NCI-H1092 treated with DMSO at 0.1 percent for 48 hours (cell line): ENCODE data around the gene BAZ2A.
"Not testable (repeated sequence)": the region's sequence is repeated elsewhere in the genome, so short reads cannot be mapped to it uniquely, and the experiment has no call there.

Experiments
- DNase-seq: peaks from one replicate; lab custom pipeline; 2025; lab: John Stamatoyannopoulos, UW

BAZ2A gene

DNA sequence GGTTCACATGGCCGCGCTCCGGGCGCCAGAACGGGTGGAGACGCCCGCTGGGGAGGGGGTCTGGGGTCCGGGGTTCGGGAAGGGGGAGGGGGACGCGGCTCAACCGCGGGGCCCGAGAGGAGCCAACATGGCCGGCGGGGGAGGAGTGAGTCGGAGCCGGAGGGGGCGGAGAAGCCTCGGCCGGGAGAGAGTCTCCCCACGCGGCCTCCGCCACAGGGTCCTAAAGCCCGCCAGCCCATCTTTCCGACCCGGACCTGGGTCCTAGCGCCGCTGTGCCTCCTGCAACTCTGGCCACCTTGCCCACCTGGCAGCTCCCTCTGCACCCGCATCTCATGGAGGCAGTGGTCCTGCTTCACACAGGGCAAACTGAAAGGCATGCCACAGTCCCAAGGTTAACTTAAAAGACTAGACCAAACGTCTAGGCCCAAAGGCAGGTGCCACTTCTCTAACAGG lies at the start of gene BAZ2A:
BAZ2A (minus strand) TSS at position 147 of the 453 bp plus-strand sequence. CDS start 12,796 bp downstream, outside the sequence.
- DNase-seq = peak; percentile 54

DNA sequence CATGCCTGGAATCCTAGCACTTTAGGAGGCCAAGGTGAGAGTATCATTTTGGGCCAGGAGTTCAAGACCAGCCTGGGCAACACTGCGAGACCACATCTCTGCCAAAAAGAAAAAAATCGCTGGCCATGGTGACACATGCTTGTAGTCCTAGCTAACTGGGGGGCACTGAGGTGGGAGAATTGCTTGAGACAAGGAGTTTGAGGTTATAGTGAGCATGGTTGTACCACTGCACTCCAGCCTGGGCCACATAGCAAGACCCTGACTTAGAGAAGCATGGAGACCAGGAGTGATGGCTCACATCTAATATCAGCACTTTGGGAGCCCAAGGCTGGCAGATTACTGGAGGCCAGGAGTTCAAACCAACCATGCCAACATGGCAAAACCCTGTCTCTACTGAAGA lies 48.7 kb upstream of the BAZ2A start:
- no peak for DNase-seq

DNA sequence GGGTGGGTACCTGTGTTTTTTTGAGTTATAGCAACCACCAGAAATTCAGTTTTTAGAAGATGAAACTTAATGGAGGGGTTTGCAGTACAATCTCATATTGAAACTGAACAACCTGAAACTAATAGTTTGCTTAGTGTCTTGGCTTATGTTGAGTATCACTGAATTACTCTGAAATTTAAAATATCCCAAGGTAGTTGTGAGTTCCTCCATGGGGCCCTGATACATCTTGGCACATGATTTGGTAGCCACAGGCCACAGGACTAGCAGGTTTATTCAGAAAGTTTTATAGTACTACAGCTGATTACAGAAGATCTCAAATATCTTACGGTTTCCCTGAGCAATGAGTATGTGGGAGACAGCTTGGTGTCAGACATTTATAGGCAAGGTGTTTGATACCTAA lies 47.6 kb upstream of the BAZ2A start:
- DNase-seq = no peak

DNA sequence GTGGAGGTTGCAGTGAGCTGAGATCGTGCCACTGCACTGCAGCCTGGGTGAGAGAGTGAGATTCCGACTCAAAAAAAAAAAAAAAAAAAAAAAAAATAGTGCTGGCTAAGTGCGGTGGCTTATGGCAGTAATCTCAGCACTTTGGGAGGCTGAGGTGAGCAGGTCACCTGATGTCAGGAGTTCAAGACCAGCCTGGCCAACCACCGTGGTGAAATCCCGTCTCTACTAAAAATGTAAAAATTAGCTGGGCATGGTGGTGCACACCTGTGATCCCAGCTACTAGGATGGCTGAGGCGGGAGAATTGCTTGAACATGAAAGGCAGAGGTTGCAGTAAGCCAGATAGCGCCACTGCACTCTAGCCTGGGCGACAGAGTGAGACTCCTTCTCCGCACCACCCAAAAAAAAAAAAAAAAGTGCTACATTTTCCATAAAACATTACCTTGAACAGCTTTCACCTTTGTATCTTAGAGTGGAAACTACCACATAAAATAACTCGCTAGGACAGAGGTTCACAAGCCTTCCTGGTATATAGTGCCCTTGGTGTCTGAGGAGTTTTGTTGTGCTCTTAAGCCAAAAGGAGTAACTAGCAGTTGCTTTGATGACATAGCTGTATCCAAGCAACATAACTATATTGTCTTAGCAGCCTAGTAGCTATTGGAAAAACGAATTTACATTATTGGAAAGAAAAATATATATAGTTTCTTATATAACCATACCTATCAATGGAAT lies 46.9 kb upstream of the BAZ2A start:
- DNase-seq = no peak

DNA sequence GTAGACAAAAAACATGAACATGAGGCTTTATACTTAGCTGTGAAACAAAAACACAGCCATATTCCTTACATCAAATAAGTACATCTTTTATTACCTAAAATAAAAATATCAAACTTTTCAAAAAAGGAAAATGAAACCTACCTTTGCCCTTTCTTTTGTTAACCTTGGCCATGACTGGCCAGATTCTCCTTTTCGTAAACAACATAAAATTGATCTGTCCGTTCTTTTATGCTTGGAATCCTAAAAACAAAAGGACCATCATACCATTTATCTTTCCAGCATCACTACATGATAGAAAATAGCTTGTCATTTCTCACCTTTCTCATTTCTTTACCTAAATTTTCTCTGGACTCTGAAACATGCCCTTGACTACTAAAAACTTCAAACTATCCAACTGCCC lies 41.5 kb upstream of the BAZ2A start:
- no peak for DNase-seq

DNA sequence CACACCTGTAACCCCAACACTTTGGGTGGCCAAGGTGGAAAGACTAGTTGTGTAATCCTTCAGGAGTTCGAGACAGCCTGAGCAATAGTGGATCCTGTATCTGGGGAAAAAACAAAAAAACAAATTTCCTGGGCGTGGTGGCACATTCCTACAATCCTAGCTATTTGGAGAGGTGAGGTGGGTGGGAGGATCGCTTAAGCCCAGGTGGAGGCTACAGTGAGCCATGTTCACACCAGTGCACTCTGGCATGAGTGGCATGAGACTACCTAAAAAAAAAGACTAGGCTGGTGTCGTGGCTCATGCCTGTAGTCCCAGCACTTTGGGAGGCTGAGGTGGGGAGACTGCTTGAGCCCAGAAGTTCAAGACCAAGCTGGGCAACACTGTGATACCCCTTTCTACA lies 40.7 kb upstream of the BAZ2A start:
- DNase-seq = no peak

DNA sequence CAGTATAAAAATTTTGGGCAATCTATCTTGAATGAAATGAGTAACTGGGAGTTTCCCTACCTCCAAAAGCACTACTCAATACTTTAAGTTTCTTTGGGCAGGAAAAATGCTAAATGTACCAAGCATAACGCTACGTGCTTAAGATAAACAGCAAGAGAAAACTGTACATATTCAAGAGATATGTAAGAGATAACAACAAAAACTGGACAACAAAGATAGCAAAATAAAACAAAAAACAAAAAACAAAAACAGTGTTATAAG lies 38.0 kb upstream of the BAZ2A start:
- no peak for DNase-seq

DNA sequence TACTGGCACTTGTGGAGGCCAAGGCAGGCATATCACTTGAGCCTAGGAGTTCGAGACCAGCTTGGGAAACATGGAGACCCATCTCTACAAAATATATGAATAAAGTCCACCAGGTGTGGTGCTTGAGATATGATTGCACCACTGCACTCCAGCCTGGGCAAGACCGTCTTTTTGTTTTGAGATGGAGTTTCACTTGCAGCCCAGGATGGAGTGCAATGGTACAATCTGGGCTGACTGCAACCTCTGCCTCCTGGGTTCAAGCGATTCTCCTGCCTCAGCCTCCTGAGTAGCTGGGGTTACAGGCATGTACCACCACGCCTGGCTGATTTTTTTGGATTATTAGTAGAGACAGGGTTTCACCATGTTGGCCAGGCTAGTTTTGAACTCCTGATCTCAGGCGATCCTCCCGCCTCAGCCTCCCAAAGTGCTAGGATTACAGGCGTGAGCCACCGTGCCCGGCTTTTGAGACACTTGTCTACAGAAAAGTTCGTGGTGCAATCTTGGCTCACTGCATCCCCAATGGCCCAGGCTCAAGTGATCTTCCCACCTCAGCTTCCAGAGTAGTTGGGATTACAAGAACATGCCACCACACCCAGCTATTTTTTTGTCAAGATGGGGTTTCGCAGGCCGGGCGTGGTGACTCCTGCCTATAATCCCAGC lies 32.0 kb upstream of the BAZ2A start:
- no peak for DNase-seq

DNA sequence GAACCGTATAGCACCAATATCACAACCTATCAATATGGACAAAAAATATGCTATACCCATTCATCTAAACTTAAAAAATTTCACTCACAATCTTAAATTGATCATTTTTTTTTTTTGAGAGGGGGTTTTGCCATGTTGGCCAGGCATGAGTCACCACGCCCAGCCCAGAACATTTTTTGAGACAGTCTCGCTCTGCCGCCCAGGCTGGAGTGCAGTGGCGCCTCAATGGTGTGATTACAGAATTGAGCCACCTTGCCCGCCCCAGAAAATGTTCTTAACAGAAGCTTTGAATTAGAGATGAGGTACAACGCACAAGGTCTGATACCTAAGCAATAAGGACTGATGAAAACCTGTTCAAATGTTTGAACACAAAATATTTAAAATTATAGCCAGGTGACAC lies 31.4 kb upstream of the BAZ2A start:
- DNase-seq = no peak

DNA sequence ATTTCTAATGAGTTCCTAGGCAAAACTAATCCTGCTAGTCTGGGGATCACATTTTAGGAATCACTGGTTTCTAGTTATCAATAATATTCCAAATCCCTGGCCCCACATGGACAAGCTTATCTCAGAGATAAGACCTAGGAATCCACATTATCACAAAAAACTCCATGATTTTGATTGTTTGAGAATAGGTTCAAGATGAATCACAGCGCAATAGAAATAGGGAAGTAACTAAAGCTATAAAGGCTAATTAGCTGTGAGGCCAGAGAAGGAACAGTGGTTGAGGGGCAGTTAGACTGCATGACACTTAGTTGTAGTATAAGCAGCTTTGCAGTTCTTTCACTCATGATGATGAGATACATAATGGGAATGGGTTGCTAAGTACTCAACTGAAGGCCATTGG lies 28.8 kb upstream of the BAZ2A start:
- no peak for DNase-seq

DNA sequence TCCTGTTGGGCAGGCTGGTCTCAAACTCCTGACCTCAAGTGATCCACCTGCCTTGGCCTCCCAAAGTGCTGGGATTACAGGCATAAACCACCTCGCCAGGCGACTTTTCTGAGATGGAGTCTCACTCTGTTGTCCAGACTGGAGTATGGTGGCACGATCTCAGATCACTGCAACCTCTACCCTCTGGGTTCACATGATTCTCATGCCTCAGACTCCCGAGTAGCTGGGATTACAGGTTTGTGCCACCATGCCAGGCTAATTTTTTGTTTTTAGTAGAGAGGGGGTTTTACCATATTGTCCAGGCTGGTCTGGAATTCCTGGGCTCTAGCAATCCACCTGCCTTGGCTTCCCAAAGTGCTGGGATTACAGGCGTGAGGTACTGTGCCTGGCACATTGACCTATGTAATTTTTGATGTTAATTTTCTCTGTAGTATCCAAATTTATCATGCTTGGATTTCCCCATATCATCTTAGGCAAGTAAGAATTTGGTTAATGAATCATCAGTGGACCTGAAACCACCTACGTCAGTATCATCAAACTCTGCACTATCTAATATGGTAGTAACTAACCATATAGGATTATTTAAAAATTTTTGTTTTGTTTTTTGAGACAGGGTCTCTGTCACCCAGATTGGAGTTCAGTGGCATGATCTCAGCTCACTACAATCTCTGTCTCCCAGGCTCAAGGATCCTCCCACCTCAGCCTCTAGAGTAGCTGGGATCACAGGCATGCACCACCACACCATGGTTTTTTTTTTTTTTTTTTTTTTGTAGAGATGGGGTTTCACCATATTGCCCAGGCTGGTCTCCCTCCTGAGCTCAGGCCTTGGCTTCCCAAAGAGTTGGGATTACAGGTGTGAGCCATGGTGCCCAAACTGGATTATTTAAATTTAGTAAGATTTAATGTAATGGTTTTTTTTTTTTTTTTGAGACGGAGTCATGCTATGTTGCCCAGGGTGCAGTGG lies 27.6 kb upstream of the BAZ2A start:
- DNase-seq = no peak

DNA sequence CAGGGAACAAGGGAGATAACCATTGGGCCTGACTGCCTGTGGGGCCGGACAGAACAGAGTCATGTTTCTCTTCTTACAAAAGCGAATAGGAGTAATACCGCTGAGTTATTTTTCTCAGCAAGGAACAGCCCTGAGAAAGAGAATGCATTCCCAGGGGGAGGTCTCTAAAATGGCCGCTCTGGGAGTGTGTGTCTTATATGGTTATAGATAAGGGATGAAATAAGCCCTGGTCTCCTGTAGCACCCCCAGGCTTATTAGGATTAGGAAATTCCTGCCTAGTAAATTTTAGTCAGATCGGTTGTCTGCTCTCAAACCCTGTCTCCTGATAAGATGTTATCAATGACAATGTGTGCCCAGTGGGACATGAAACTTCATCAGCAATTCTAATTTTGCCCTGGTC lies 23.7 kb upstream of the BAZ2A start:
- not testable (repeated sequence) for DNase-seq

DNA sequence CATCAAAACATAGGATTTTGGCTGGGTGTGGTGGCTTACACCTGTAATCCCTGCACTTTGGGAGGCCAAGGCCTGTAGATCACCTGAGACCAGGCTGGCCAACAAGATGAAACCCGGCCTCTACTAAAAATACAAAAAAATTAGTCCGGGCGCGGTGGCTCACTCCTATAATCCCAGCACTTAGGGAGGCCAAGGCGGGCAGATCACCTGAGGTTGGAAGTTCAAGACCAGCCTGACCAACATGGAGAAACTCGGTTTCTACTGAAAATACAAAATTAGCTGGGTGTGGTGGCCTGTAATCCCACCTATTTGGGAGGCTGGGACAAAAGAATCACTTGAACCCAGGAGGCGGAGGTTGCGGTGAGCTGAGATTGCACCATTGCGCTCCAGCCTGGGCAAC lies 17.9 kb upstream of the BAZ2A start:
- not testable (repeated sequence) for DNase-seq

DNA sequence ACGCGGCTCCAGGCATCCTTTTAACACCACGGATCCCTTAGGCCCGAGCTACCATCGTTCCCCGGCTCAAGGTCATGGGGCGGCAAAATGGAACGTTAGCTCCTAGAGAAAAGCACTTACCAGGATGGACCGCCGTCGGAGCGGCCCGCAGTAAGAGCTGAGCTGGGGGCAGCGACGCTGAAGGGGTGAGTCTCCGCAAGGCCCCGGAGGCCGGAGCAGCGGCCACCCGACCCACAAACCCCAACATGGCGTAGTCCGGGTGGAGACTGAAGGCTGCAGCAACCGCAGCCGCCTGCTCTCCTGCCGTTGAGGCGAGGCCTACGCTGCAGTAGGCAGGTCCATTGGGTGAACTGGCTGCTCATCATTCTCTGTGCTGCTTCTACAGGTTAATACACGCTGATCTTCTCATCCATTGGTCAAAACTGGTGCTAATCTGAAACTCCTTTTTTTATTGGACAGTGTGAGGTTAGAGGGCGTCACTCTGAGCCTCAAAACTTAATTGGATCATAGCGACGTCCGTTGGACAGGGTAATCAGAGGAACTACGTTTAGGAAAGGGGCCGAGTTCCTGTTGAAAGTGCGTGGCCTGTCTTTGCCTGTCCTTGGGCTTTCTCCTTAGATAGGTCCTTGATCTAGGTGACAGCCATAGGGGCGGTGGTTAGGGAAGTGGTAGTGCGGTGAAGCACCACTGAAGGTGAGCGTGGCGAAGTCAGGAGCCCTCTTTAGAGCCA lies 15.8 kb upstream of the BAZ2A start, which contains the start of gene ATP5F1B:
ATP5F1B (minus strand) TSS at position 268 of the 730 bp plus-strand sequence; CDS start at position 247, 21 bp downstream.
- peak; percentile 98 for DNase-seq

DNA sequence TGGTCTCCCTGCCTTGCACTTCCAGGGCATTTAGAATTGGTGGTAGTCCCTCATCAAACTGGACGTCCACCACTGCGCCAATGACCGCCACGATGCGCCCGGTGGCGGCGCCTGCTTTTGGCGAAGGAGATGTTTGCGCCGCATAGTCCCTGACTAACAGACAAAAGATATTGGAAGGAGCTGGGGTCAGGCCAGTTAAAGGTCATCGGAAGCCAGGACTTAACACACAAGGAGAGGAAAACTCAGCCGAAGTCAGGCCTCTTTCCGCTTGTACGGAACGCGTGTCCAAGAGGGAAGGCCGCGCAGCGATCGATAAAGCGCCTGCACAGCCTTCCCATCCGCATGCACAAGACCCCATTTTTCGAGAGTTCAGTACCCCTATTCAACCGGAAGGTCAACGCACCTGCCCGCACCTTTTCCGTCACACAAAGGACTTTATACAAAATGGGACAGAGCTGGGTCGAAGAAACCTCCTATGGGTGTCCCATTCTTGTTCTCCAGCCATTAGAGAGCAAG lies 15.1 kb upstream of the BAZ2A start:
- DNase-seq = peak; percentile 18

DNA sequence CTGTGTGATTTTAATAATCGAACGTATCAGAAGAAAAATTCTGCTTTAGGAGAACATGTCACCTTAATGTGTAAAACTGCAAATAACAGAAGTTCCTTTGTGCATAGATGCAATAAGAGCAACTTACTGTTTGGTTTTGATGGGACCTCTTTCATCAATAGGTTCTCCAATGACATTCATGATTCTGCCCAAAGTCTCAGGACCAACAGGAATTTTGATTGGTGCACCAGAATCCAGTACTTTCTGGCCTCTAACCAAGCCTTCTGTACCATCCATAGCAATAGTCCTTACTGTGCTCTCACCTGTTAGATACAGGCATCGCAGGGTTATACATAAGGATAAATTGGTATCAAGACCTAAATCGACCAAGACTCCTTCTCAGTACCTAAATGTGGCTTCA lies 14.5 kb upstream of the BAZ2A start:
- no peak for DNase-seq

DNA sequence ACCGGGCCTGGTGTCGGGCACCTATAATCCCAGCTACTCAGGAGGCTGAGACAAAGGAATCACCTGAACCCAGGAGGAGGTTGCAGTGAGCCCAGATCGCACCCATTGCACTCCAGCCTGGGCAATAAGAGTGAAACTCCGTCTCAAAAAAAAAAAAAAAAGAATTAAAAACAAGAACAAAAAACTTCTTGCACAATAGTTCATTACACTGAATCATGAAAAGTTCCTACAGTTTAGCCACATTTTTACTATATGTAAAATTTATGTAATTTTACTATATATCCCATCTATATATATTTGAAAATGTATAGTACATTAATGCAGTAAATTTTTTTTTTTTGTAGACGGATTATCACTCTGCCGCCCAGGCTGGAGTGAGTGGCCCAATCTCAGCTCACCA lies 11.1 kb upstream of the BAZ2A start:
- no peak for DNase-seq

DNA sequence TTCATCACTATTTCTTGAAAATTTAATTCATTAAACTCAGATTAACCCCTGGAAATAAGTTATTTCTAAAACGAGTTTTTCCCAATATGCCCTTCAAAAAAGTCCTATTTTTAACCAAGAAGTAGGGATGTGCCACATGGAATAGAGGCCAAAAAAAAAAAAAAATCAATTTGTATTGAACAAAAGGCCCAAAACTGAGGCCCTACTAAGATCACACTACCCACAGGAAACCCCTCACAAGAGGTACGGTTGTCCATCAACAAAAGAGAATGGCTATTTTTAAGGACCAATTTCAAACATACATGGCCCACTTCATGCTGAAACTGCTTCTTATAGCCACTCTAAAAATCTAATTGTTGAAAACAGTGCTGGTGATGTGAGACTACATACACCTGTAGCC lies 7.5 kb upstream of the BAZ2A start:
- no peak for DNase-seq

DNA sequence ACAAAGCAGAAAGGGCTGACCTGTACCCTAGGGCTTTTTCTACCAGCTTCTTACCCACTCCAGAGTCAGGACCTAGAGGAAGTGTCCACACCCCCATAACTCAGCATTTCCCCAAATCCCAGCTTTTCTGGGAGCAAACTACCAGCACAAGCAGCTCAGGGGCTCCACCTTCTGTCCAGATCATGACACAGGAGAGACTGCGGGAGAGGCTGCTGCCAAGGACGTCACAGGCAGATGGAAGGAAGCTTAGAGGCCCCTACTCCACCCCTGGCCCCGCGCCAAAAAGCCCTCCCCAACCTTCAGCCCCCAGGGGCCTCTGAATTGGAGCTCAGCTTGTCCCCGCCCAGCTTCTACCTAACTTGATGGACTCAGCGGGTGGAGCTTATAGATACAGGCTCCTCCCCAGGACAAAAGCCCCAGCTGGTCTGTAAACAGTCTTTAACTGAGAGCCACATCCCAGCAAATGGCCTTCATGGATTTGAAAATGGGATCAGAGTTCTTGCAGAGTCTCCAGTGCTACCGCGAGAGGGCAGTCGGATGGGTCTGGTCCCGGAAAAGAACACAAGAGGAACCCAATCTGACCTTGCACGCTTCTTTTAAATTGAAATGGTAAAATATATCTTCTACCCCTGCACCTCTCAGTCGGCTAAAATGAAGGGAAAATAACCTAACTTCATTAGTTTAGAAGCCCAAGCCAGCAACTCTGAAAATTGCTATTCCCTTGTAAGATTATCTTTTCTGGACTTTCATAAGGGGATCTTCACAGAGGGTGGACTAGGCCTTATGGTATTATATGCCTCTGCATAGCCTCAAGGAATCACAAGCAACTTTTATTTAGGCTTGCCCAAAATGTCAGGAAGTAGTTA lies 6.8 kb upstream of the BAZ2A start:
- DNase-seq = peak; percentile 96

DNA sequence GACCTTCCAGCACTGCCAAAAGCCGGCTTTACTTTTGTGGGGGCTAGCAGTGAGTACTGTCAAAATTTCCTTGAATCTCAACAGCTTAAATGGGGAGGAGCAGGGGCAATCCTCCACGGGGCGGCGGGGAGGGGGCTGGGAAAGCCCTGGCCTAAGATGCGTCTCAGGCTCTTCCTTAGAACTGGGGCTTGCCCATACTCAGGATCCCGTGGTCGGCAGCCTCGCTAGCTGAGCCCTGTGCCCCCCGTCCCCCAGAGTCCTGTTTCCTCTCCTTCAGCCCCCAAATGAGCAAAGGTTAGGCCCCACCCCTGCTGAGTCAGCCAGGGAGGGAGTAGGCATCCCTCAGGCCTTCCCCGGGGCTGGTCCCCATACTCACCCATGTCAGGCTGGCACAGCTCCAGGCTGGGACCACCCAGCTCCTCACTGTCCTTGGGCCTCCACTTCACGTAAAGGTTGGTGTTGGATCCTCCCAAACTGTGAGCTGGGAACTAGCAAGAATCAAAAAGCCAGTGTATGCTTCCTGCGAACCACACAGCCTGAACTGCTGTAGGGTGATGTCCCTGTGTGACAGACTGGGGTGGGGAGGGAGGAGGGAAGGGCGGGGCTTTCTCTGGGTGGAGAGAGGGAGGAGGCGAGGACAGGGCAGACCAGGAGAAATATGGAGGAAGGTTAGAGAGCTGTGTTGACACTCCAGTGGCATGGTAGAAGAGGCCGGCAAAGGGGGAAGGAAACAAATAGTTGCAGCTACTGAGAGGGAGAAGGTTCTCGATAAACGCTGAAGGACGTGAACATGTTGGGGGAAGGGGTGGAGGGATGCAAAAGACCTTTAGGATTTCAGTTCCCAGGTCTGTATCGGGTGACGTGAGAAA lies 5.9 kb upstream of the BAZ2A start:
- peak; percentile 70 for DNase-seq
